ENCODE data around the gene TNIP2. TPM values are rescaled to one million over a fixed set of nuclear protein-coding genes. Genes with fewer than 3 reads are reported as not detected.

Gene TNIP2
- total RNA-seq, 2 experiments from 2014 or later, result 26.2 to 32.1 TPM

DNA sequence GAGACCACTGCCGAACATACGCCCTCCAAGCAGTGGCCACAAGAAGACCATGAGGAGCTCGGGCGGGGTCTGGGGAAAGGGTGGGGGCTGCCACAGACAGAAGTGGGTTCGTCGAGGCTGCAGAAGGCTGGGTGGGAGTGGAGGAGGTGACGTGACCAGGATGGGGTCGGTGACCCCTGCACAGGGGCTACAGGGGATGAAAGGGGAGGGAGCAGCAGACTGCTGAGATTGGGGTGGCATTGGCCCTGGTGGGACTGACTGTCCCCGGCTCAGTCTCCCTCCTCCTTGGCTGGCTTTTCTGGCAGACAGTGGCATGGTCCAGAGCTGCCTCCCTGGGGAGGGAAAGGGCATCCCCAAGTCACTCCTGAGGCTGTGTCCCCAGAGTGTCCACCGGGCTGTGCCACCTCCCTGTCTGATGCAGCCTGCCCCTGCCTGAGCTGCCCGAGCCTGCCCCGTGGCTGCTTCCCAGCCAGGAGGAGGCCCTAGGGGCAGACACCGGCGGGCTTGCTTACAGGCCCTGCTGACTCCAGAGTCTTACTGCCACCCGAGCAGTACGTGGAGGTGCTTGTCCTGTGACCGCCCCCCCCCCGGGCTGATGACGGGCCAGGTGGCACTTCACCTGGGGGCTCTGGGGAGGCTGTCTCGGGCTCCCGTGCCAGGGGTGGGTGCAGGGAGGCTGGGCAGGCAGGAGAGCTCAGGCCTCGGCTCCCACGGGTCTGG, 44.0 kb upstream of the TNIP2 start:
- no peak overlapping the region for H3K4me3 ChIP-seq (ENCODE audit: low read depth, low read length, poor library complexity, severe bottlenecking)

DNA sequence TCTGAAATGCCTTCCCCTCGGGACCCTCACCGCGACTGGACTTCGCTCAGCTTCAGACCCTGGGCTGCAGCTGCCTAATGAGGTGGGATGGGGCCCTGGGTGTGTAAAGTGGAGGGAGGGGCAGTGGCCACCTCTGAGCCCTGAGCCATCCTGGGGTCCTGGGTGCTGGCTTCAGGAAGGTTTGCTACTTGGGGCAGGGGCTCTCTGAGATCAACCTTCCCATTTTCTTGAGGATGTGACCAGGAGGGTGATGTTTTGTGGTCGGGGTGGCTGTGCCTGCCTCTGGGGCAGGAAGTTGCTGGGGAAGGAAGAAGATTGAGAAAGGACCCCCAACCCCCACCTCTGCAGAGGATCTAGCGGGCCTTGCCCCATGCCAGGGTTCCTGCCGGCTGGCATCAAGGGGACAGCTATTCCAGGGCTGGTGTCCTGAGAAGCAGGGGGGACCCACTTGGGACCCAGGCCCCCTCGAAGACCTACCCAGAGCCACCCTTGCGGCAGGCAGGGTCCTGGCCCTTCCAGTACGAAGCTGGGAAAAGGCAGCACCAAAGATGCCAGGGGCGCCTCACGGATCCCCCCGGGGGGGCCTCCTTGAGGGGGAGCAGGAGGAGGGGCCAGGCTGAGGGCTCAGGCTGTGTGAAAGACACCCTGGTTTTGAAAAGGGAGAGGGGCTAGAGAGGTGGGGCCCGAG, 43.2 kb upstream of the TNIP2 start:
- peak overlapping the region; percentile 40 for H3K4me2 ChIP-seq (ENCODE audit: low read length)

More for the DNA sequence above, 44.0 kb upstream of the TNIP2 start:
- BruUV-seq (replicated peaks), result no TSS peak
- no peak for DNase-seq (ENCODE audit: low spot score)
- no peaks in the 10 kb centered on the region for H3K9me2 ChIP-seq (ENCODE audit: insufficient read depth, low read length)
- H3K27ac ChIP-seq (ENCODE audit: low read depth, low read length, poor library complexity, severe bottlenecking), result no peak overlapping the region
- H3K4me2 ChIP-seq (ENCODE audit: low read length), result no peak overlapping the region
- no peak overlapping the region for H2AFZ ChIP-seq (ENCODE audit: low read length)
- intact Hi-C loops (cut with micrococcal nuclease; ENCODE audit: unreplicated experiment), result no loop called here
- H3K4me1 ChIP-seq (ENCODE audit: insufficient read depth, low read length, poor library complexity, severe bottlenecking), result peaks cover 26% of the 10 kb centered on the region
- TF ChIP-seq, protein P1, sequence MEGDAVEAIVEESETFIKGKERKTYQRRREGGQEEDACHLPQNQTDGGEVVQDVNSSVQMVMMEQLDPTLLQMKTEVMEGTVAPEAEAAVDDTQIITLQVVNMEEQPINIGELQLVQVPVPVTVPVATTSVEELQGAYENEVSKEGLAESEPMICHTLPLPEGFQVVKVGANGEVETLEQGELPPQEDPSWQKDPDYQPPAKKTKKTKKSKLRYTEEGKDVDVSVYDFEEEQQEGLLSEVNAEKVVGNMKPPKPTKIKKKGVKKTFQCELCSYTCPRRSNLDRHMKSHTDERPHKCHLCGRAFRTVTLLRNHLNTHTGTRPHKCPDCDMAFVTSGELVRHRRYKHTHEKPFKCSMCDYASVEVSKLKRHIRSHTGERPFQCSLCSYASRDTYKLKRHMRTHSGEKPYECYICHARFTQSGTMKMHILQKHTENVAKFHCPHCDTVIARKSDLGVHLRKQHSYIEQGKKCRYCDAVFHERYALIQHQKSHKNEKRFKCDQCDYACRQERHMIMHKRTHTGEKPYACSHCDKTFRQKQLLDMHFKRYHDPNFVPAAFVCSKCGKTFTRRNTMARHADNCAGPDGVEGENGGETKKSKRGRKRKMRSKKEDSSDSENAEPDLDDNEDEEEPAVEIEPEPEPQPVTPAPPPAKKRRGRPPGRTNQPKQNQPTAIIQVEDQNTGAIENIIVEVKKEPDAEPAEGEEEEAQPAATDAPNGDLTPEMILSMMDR (conservative IDR thresholded peaks at IDR 0.05; ENCODE audit: low read length), result no peak
- no peak for TF ChIP-seq EZH2phosphoT487 (IDR thresholded peaks at IDR 0.05; ENCODE audit: borderline replicate concordance, low read depth, low read length)
- H3K9me3 ChIP-seq (ENCODE audit: low read length), result no peaks in the 10 kb centered on the region
- H4K20me1 ChIP-seq (ENCODE audit: insufficient read depth, low read length), result no peaks in the 10 kb centered on the region
- POLR2A ChIA-PET, result no interaction called here
- CTCF ChIA-PET (ENCODE audit: unreplicated experiment), result interaction anchor here (0.6 kb wide), 1 partner anchor 13 kb away, joined by 5 read pairs; no protein-coding TSS in a partner anchor
- H3K79me2 ChIP-seq (ENCODE audit: insufficient read depth, low read depth, low read length), result no peaks in the 10 kb centered on the region
- no peaks in the 10 kb centered on the region for H3K36me3 ChIP-seq (ENCODE audit: insufficient read depth, low read length)

More for the DNA sequence above, 43.2 kb upstream of the TNIP2 start:
- H4K20me1 ChIP-seq (ENCODE audit: insufficient read depth, low read length), result no peaks in the 10 kb centered on the region
- H3K4me1 ChIP-seq (ENCODE audit: insufficient read depth, low read length, poor library complexity, severe bottlenecking), result peaks cover 31% of the 10 kb centered on the region
- no peak for DNase-seq (ENCODE audit: low spot score)
- no peak overlapping the region for H3K27ac ChIP-seq (ENCODE audit: low read depth, low read length, poor library complexity, severe bottlenecking)
- no peaks in the 10 kb centered on the region for H3K9me3 ChIP-seq (ENCODE audit: low read length)
- no peaks in the 10 kb centered on the region for H3K9me2 ChIP-seq (ENCODE audit: insufficient read depth, low read length)
- H3K36me3 ChIP-seq (ENCODE audit: insufficient read depth, low read length), result no peaks in the 10 kb centered on the region
- ChIA-PET POLR2A (interaction anchor here (1.9 kb wide), 1 partner anchor 14 kb away, joined by 13 read pairs; no protein-coding TSS in a partner anchor), CTCF (ENCODE audit: unreplicated experiment) (interaction anchor here (0.6 kb wide), 1 partner anchor 14 kb away, joined by 5 read pairs; no protein-coding TSS in a partner anchor)
- H2AFZ ChIP-seq (ENCODE audit: low read length), result no peak overlapping the region
- no peak for TF ChIP-seq EZH2phosphoT487 (IDR thresholded peaks at IDR 0.05; ENCODE audit: borderline replicate concordance, low read depth, low read length)
- TF ChIP-seq, protein P1 (conservative IDR thresholded peaks at IDR 0.05; ENCODE audit: low read length), result no peak
- intact Hi-C loops (cut with micrococcal nuclease; ENCODE audit: unreplicated experiment), result no loop called here
- no peak overlapping the region for H3K4me3 ChIP-seq (ENCODE audit: low read depth, low read length, poor library complexity, severe bottlenecking)
- H3K79me2 ChIP-seq (ENCODE audit: insufficient read depth, low read depth, low read length), result no peaks in the 10 kb centered on the region
- BruUV-seq (replicated peaks), result no TSS peak
